ENCODE results near the gene CAMTA1. TPM values are rescaled to one million over a fixed set of nuclear protein-coding genes. Genes with fewer than 3 reads are reported as not detected.

CAMTA1 gene
- total RNA-seq, 1 experiment from 2014 or later: 69.5 TPM

- no TSS peak for BruUV-seq (replicated peaks)
- ATAC-seq (no peak), DNase-seq (ENCODE audit: low read depth, low spot score) (no peak)
- H3K4me2 ChIP-seq (ENCODE audit: low read length): no peak overlapping the region
- ChIA-PET RAD21 (ENCODE audit: low non-redundant PET in 1 of 2, low total read pairs in 2 of 2, uncharacterized antibody in 2 of 2, unreplicated experiment in 2 of 2) (no interaction called here), POLR2A (no interaction called here), CTCF (no interaction called here)
- H3K9me3 ChIP-seq (ENCODE audit: control insufficient read depth in 1 of 2, insufficient read depth in 1 of 2, low read depth in 1 of 2, low read length in 2 of 2): no peaks in the 10 kb centered on the region
- H3K27ac ChIP-seq (ENCODE audit: low read depth, low read length): no peak overlapping the region
- H3K4me1 ChIP-seq (ENCODE audit: control insufficient read depth in 1 of 2, insufficient read depth in 2 of 2, low read length in 2 of 2): no peaks in the 10 kb centered on the region
- H3K9me2 ChIP-seq (ENCODE audit: insufficient read depth): no peaks in the 10 kb centered on the region
- H3K36me3 ChIP-seq (ENCODE audit: control insufficient read depth in 1 of 2, insufficient read depth in 2 of 2, low read length in 2 of 2): no peaks in the 10 kb centered on the region
- H3K79me2 ChIP-seq (ENCODE audit: insufficient read depth, low read length): no peaks in the 10 kb centered on the region
- H2AFZ ChIP-seq (ENCODE audit: low read depth, low read length, poor library complexity, severe bottlenecking): no peak overlapping the region
- no peaks in the 10 kb centered on the region for H4K20me1 ChIP-seq (ENCODE audit: insufficient read depth)
- H3K9ac ChIP-seq (ENCODE audit: low read length): no peak overlapping the region
- H3K27me3 ChIP-seq (ENCODE audit: insufficient read depth, low read length): peaks cover 9% of the 10 kb centered on the region; the same call in 1 of the 2 replicates
- TF ChIP-seq CBX3 (IDR thresholded peaks at IDR 0.05; ENCODE audit: low read depth) (no peak), EZH2phosphoT487 (IDR thresholded peaks at IDR 0.05; ENCODE audit: borderline replicate concordance) (no peak), ELF1 (IDR thresholded peaks at IDR 0.05; ENCODE audit: borderline replicate concordance, low read depth) (no peak), RAD21 (IDR thresholded peaks at IDR 0.05; ENCODE audit: low read depth) (no peak), FOSL1 (IDR thresholded peaks at IDR 0.05; ENCODE audit: low read depth) (no peak), POLR2AphosphoS5 (IDR thresholded peaks at IDR 0.05; ENCODE audit: low read depth, low read length) (no peak), ATF3 (IDR thresholded peaks at IDR 0.05) (no peak), REST (IDR thresholded peaks at IDR 0.05; ENCODE audit: low read depth) (no peak), JUND (IDR thresholded peaks at IDR 0.05) (no peak), ZFX (IDR thresholded peaks at IDR 0.05) (no peak), YY1 (IDR thresholded peaks at IDR 0.05; ENCODE audit: extremely low read depth, insufficient replicate concordance, low read depth, low read length) (no peak), TCF7L2 (IDR thresholded peaks at IDR 0.05; ENCODE audit: borderline replicate concordance, extremely low read depth, insufficient read depth, insufficient read length) (no peak), EZH2 (IDR thresholded peaks at IDR 0.05) (no peak), POLR2A (IDR thresholded peaks at IDR 0.05; ENCODE audit: borderline replicate concordance, extremely low read depth, insufficient read depth, insufficient read length) (no peak), ZNF274 (IDR thresholded peaks at IDR 0.05; ENCODE audit: low read depth, low read length) (no peak), EGR1 (IDR thresholded peaks at IDR 0.05; ENCODE audit: low read depth) (no peak), CEBPB (IDR thresholded peaks at IDR 0.05; ENCODE audit: low read depth) (no peak), SIN3A (IDR thresholded peaks at IDR 0.05; ENCODE audit: low read depth) (no peak)
- TF ChIP-seq, protein P1, sequence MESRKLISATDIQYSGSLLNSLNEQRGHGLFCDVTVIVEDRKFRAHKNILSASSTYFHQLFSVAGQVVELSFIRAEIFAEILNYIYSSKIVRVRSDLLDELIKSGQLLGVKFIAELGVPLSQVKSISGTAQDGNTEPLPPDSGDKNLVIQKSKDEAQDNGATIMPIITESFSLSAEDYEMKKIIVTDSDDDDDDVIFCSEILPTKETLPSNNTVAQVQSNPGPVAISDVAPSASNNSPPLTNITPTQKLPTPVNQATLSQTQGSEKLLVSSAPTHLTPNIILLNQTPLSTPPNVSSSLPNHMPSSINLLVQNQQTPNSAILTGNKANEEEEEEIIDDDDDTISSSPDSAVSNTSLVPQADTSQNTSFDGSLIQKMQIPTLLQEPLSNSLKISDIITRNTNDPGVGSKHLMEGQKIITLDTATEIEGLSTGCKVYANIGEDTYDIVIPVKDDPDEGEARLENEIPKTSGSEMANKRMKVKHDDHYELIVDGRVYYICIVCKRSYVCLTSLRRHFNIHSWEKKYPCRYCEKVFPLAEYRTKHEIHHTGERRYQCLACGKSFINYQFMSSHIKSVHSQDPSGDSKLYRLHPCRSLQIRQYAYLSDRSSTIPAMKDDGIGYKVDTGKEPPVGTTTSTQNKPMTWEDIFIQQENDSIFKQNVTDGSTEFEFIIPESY (IDR thresholded peaks at IDR 0.05; ENCODE audit: extremely low read depth, insufficient replicate concordance, low read length): no peak
- TF ChIP-seq, protein P2, sequence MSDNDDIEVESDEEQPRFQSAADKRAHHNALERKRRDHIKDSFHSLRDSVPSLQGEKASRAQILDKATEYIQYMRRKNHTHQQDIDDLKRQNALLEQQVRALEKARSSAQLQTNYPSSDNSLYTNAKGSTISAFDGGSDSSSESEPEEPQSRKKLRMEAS (IDR thresholded peaks at IDR 0.05): no peak
- intact Hi-C loops (cut with micrococcal nuclease): loop anchor here (10.0 kb wide), 1 partner anchor 537 kb away; no protein-coding TSS in a partner anchor
- no peak overlapping the region for H3K4me3 ChIP-seq (replicated peaks in 1 of 2; ENCODE audit: low read depth in 1 of 2, low read length in 2 of 2)
Observed at GRCh38 chr1:7611421-7612010, 826.3 kb downstream of the CAMTA1 start.

Data from HCT116 (cell line).